Liver (tissue), 3 donors: Measurements from ENCODE around the gene XKR7.

Experiments
- CTCF ChIP-seq: fragments of 150-350 bp; IDR thresholded peaks from 2 replicates; pipeline ENCODE4 v1.5.1; 2017; ENCODE audit warnings: improper control_type of control experiment, low read depth, low read length; ENCODE audit not compliant: missing input control
- MAX ChIP-seq: IDR thresholded peaks from 2 replicates; pipeline ENCODE4 v1.6.1; 2016; ENCODE audit warnings: antibody characterized with exemption
- REST ChIP-seq: IDR thresholded peaks from 2 replicates; pipeline ENCODE4 v1.6.1; 2016; ENCODE audit warnings: antibody characterized with exemption, mild to moderate bottlenecking
- RXRA ChIP-seq, 2 donors: IDR thresholded peaks; 2 replicates each; pipeline ENCODE4 v1.6.1; 2017 to 2018; ENCODE audit warnings: antibody characterized with exemption in 2 of 2, mild to moderate bottlenecking in 1 of 2
- SP1 ChIP-seq: IDR thresholded peaks from 2 replicates; pipeline ENCODE4 v1.6.1; 2018; ENCODE audit warnings: antibody characterized with exemption, mild to moderate bottlenecking
- TAF1 ChIP-seq: conservative IDR thresholded peaks from 2 replicates; pipeline ENCODE4 v1.6.1; 2016; ENCODE audit warnings: antibody characterized with exemption, mild to moderate bottlenecking
- YY1 ChIP-seq: IDR thresholded peaks from 2 replicates; pipeline ENCODE4 v1.6.1; 2016; ENCODE audit warnings: antibody characterized with exemption, mild to moderate bottlenecking
- donor health status: healthy.
- donor health status: healthy.

GRCh38 chr20:32018269-32019155 is 50.6 kb downstream of the XKR7 start:
- TF ChIP-seq YY1 (no peak), CTCF (no peak), TAF1 (no peak), RXRA (IDR thresholded peaks at IDR 0.05) (no peak), MAX (no peak), REST (no peak), SP1 (no peak)
